ENCODE measurements around the gene STK32C. TPM values are rescaled to one million over a fixed set of nuclear protein-coding genes. Genes with fewer than 3 reads are reported as not detected.

Gene STK32C
- total and polyA plus RNA-seq, 4 donors: 5.1 to 22.0 (median 16.3) TPM

GRCh38 chr10:132231656-132232022, 76.1 kb downstream of the STK32C start:
- 83 to 97% methylated on average over 11 to 13 of the region's 13 CpGs for WGBS, 2 donors
- no peak for TF ChIP-seq CTCF (IDR thresholded peaks at IDR 0.05; ENCODE audit: control extremely low read depth, extremely low read depth)
- Histone ChIP-seq H3K4me1 (ENCODE audit: control insufficient read depth in 5 of 5, insufficient read depth in 5 of 5, low read length in 5 of 5) (peaks cover 0 to 10% (median 0%) of the 10 kb centered on the region in 5 donors), H3K27me3 (ENCODE audit: control insufficient read depth in 3 of 3, insufficient read depth in 3 of 3, low read length in 2 of 3) (no peaks in the 10 kb centered on the region), H3K4me3 (no peak overlapping the region), H3K27ac (ENCODE audit: low read depth in 1 of 2, low read length in 1 of 2) (no peak overlapping the region), H3K36me3 (ENCODE audit: control insufficient read depth in 4 of 4, insufficient read depth in 4 of 4, low read length in 4 of 4) (no peaks in the 10 kb centered on the region), H3K9ac (ENCODE audit: insufficient read depth in 1 of 2, low read length in 2 of 2) (no peak overlapping the region), H3K9me3 (ENCODE audit: control insufficient read depth in 4 of 4, insufficient read depth in 3 of 4, low read length in 3 of 4) (no peaks in the 10 kb centered on the region)
- ATAC-seq (ENCODE audit: insufficient read depth, low FRiP score) (no peak), DNase-seq (no peak)

GRCh38 chr10:132230557-132231210, 77.1 kb downstream of the STK32C start:
- DNase-seq (no peak), ATAC-seq (ENCODE audit: insufficient read depth, low FRiP score) (no peak)
- 78 to 92% methylated on average over 14 to 21 of the region's 21 CpGs for WGBS, 2 donors
- H3K9me3 ChIP-seq (ENCODE audit: control insufficient read depth in 4 of 4, insufficient read depth in 3 of 4, low read length in 3 of 4): no peaks in the 10 kb centered on the region
- H3K27me3 ChIP-seq (ENCODE audit: control insufficient read depth in 3 of 3, insufficient read depth in 3 of 3, low read length in 2 of 3): no peaks in the 10 kb centered on the region
- no peak overlapping the region for H3K4me3 ChIP-seq
- H3K4me1 ChIP-seq (ENCODE audit: control insufficient read depth in 5 of 5, insufficient read depth in 5 of 5, low read length in 5 of 5): peaks cover 0 to 10% (median 0%) of the 10 kb centered on the region in 5 donors
- H3K9ac ChIP-seq (ENCODE audit: insufficient read depth in 1 of 2, low read length in 2 of 2): no peak overlapping the region
- H3K36me3 ChIP-seq (ENCODE audit: control insufficient read depth in 4 of 4, insufficient read depth in 4 of 4, low read length in 4 of 4): no peaks in the 10 kb centered on the region
- H3K27ac ChIP-seq (ENCODE audit: low read depth in 1 of 2, low read length in 1 of 2): peak overlapping the region in 1 of 2 donors; percentile 29
- no peak for TF ChIP-seq CTCF (IDR thresholded peaks at IDR 0.05; ENCODE audit: control extremely low read depth, extremely low read depth)

GRCh38 chr10:132229834-132230556, 77.8 kb downstream of the STK32C start:
- Histone ChIP-seq H3K9me3 (ENCODE audit: control insufficient read depth in 4 of 4, insufficient read depth in 3 of 4, low read length in 3 of 4) (no peaks in the 10 kb centered on the region), H3K9ac (ENCODE audit: insufficient read depth in 1 of 2, low read length in 2 of 2) (no peak overlapping the region), H3K4me3 (no peak overlapping the region), H3K36me3 (ENCODE audit: control insufficient read depth in 4 of 4, insufficient read depth in 4 of 4, low read length in 4 of 4) (no peaks in the 10 kb centered on the region), H3K27ac (ENCODE audit: low read depth in 1 of 2, low read length in 1 of 2) (peak overlapping the region in 1 of 2 donors; percentile 29), H3K4me1 (ENCODE audit: control insufficient read depth in 5 of 5, insufficient read depth in 5 of 5, low read length in 5 of 5) (peaks cover 0 to 10% (median 0%) of the 10 kb centered on the region in 5 donors), H3K27me3 (ENCODE audit: control insufficient read depth in 3 of 3, insufficient read depth in 3 of 3, low read length in 2 of 3) (no peaks in the 10 kb centered on the region)
- WGBS, 2 donors: 41 to 54% methylated on average over 36 of the region's 36 CpGs
- peak in 2 of 3 donors; percentile 31 to 42 for DNase-seq
- no peak for TF ChIP-seq CTCF (IDR thresholded peaks at IDR 0.05; ENCODE audit: control extremely low read depth, extremely low read depth)
- ATAC-seq (ENCODE audit: insufficient read depth, low FRiP score): peak; percentile 45
